BLaER1 treated with 17β-estradiol and CSF1 and Interleukin-3, amounts not matched to agents 10 nM and 100 nM (cell line): Measurements from ENCODE around the gene DCST2.
A peak's percentile ranks its signal among the peaks of the same experiment; 100 is the strongest.

Experiments used
- H3K27ac ChIP-seq, 11 experiments: shearing (Covaris generic); formaldehyde crosslinking; 2 replicates each; pipeline ENCODE4 v1.8.1; 2022
- H3K27me3 ChIP-seq, 11 experiments: shearing (Covaris generic); formaldehyde crosslinking; 2 replicates each; pipeline ENCODE4 v1.8.1; 2022
- H3K36me3 ChIP-seq, 11 experiments: shearing (Covaris generic); formaldehyde crosslinking; 2 replicates each; pipeline ENCODE4 v1.8.1; 2022
- H3K4me1 ChIP-seq, 10 experiments: shearing (Covaris generic); formaldehyde crosslinking; 2 replicates each; pipeline ENCODE4 v1.8.1; 2022
- H3K4me2 ChIP-seq, 11 experiments: shearing (Covaris generic); formaldehyde crosslinking; 2 replicates each; pipeline ENCODE4 v1.8.1; 2022
- H3K4me3 ChIP-seq, 10 experiments: shearing (Covaris generic); formaldehyde crosslinking; 2 replicates each; pipeline ENCODE4 v1.8.1; 2022
- H3K9ac ChIP-seq, 11 experiments: shearing (Covaris generic); formaldehyde crosslinking; 2 replicates each; pipeline ENCODE4 v1.8.1; 2022
- H3K9me3 ChIP-seq, 11 experiments: shearing (Covaris generic); formaldehyde crosslinking; replicated peaks in 1 of 11; 2 replicates each; pipeline ENCODE4 v1.8.1; 2022
- H4K20me1 ChIP-seq, 11 experiments: shearing (Covaris generic); formaldehyde crosslinking; 2 replicates each; pipeline ENCODE4 v1.8.1; 2022
- Cebpa-rat ChIP-seq, 11 experiments: shearing (Covaris generic); IDR thresholded peaks; 2 replicates each; pipeline ENCODE4 v1.8.1; 2022

Gene DCST2

DNA sequence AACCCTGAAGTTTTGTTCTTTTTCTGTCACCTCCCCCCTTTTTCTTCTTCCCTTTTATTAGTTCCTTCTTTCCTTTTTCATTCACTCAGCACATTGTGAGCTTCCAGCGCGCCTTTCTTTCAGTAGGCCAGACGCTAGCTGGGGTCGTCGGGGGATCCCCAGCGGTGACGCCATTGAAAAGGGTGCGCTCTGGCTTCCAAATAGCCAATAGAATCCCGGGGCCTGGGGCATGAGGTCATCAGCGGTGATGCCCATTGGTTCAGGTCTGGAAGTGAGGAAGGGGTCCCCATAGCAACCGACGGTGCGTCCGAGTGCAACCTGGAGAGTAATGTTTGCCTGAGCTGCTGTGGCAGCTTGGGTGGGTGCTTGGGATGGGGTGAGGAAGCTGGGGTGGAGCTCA is 38.1 kb upstream of the DCST2 start:
- peak overlapping the region in 6 of 10 experiments; percentile 49 to 66 (median 56); a peak in 9 of 20 replicates for H3K4me3 ChIP-seq
- peaks cover 7 to 29% (median 23%) of the 10 kb centered on the region in 11 experiments; a peak in 18 of 22 replicates for H3K36me3 ChIP-seq
- peak overlapping the region; percentile 67 to 79 (median 75); a peak in 21 of 22 replicates for H3K9ac ChIP-seq
- H3K27me3 ChIP-seq = no peaks in the 10 kb centered on the region
- H3K9me3 ChIP-seq = no peaks in the 10 kb centered on the region
- H3K4me2 ChIP-seq = peak overlapping the region; percentile 93 to 100 (median 98)
- TF ChIP-seq Cebpa-rat (IDR thresholded peaks at IDR 0.05) = no peak
- H3K4me1 ChIP-seq = peaks cover 95 to 100% (median 99%) of the 10 kb centered on the region in 10 experiments
- H3K27ac ChIP-seq = peak overlapping the region; percentile 52 to 89 (median 78); a peak in 20 of 22 replicates
- H4K20me1 ChIP-seq = peaks cover 0 to 27% (median 14%) of the 10 kb centered on the region in 11 experiments; a peak in 14 of 22 replicates

DNA sequence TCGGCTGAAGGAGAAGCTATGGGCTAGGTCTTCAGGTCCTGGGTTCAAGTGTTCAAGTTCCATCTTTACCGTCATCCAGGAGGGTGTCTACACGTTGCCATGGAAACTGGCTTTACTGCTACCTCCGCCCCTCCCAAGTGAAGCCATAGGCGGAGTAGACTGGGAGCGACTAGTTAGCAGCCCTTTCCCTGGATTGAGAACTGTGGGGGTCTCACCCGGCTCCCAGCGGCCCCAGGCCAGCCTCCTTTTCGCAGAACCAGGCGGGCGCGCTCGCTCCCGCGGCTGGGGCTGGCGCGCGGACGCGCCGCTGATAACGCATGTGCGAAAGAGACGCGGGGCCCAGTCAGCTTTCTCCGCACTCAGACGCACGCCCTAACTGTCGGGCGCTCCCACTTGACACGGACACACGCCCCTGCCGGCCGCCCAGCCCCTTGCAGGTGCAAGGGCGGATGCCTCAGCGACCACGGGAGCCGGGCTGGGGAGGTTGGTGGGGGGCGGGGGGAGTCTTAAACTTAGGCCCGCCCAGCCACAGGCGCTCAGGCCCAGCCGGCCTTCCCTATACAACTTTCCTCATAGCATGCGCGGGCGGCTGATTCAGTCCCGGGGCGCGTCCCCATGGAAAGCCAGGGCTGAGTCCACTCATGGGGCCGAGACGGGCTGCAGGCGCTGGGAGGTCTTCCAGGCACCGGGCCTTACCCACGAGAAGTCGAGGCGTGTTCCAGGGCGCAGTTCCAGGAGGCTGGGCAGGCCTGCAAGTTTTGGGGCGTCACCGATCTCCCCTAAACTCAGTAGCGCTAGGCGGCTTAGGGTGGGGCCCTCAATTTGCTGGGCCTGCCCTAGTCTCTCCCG is 37.4 kb upstream of the DCST2 start:
- Histone ChIP-seq H3K9me3 (no peaks in the 10 kb centered on the region), H3K4me1 (peaks cover 96 to 100% (median 99%) of the 10 kb centered on the region in 10 experiments), H3K4me2 (peak overlapping the region; percentile 93 to 100 (median 98)), H3K4me3 (peak overlapping the region; percentile 32 to 66 (median 53)), H3K36me3 (peaks cover 8 to 35% (median 28%) of the 10 kb centered on the region in 11 experiments; a peak in 18 of 22 replicates), H3K27ac (peak overlapping the region; percentile 52 to 89 (median 78); a peak in 21 of 22 replicates), H3K27me3 (no peaks in the 10 kb centered on the region), H4K20me1 (peaks cover 0 to 34% (median 22%) of the 10 kb centered on the region in 11 experiments; a peak in 15 of 22 replicates), H3K9ac (peak overlapping the region; percentile 67 to 79 (median 75))
- no peak for TF ChIP-seq Cebpa-rat (IDR thresholded peaks at IDR 0.05)

DNA sequence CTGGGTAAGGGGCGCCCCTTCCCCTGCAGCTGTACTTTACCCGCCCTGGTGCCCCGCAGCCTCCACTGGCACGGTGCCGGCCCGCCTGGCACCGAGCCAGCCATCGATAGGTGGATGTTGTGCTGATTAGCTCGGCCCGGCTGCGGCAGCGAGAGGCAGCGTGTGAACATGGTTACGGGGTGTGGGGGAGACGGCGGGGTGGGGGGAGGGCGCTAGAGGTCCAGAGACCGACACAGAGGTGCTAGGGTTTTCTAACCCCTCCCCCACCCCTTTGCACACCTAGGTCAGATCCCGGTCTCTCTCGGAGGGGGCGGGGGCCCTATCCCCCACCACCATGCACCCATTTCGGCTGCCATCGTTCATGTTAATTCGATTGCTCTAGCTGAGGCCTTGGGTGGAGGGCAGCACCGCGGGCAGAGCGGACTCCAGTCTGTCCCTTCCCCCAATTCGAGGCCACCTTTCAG is 36.6 kb upstream of the DCST2 start:
- H3K27ac ChIP-seq = peak overlapping the region; percentile 11 to 89 (median 78); a peak in 20 of 22 replicates
- peak overlapping the region; percentile 67 to 79 (median 75) for H3K9ac ChIP-seq
- peak overlapping the region; percentile 93 to 100 (median 98) for H3K4me2 ChIP-seq
- TF ChIP-seq Cebpa-rat (IDR thresholded peaks at IDR 0.05) = no peak
- peaks cover 92 to 98% (median 97%) of the 10 kb centered on the region in 10 experiments for H3K4me1 ChIP-seq
- peaks cover 8 to 35% (median 28%) of the 10 kb centered on the region in 11 experiments; a peak in 18 of 22 replicates for H3K36me3 ChIP-seq
- H3K9me3 ChIP-seq = no peaks in the 10 kb centered on the region
- peaks cover 0 to 39% (median 25%) of the 10 kb centered on the region in 11 experiments; a peak in 17 of 22 replicates for H4K20me1 ChIP-seq
- peak overlapping the region; percentile 32 to 66 (median 53); a peak in 19 of 20 replicates for H3K4me3 ChIP-seq
- H3K27me3 ChIP-seq = no peaks in the 10 kb centered on the region

DNA sequence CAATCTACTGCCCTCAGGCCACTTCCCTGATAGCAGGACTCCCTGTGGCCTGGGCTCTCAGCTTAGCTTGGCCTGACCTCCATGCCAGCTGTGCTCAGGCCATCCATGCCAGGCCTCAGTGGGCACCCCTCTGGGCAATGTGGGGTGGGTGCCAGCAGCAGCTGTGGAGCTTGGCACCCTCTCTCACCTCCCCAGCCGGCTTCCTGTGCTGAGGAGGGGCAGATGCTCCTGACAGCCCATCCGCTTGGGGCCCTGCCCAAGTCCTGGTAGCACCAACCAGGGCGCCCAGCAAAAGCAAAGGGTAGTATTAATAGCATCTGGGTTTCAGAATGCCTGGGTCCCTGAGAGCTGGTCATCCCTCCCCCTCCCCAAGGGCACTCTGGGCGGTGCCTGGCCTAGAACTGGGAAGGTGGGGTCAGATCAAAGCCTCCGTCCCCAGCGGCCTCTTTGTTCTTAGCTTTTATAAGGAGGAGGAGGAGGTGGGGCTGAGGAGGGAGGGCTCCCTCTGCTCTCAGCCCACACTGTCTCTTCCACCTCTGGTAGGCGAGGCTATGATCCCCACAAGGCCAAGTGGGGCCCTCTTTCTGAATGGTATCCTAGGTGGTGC is 36.1 kb upstream of the DCST2 start:
- H3K9ac ChIP-seq = peak overlapping the region; percentile 9 to 79 (median 72); a peak in 18 of 22 replicates
- H3K27ac ChIP-seq = peak overlapping the region in 9 of 11 experiments; percentile 39 to 89 (median 64); a peak in 17 of 22 replicates
- H3K9me3 ChIP-seq = no peaks in the 10 kb centered on the region
- peaks cover 0 to 44% (median 26%) of the 10 kb centered on the region in 11 experiments; a peak in 17 of 22 replicates for H4K20me1 ChIP-seq
- peaks cover 92 to 98% (median 97%) of the 10 kb centered on the region in 10 experiments for H3K4me1 ChIP-seq
- no peaks in the 10 kb centered on the region for H3K27me3 ChIP-seq
- peak overlapping the region in 3 of 10 experiments; percentile 19 to 57 (median 42); a peak in 5 of 20 replicates for H3K4me3 ChIP-seq
- peak overlapping the region; percentile 93 to 100 (median 98) for H3K4me2 ChIP-seq
- peaks cover 8 to 35% (median 28%) of the 10 kb centered on the region in 11 experiments; a peak in 18 of 22 replicates for H3K36me3 ChIP-seq
- TF ChIP-seq Cebpa-rat (IDR thresholded peaks at IDR 0.05) = no peak

DNA sequence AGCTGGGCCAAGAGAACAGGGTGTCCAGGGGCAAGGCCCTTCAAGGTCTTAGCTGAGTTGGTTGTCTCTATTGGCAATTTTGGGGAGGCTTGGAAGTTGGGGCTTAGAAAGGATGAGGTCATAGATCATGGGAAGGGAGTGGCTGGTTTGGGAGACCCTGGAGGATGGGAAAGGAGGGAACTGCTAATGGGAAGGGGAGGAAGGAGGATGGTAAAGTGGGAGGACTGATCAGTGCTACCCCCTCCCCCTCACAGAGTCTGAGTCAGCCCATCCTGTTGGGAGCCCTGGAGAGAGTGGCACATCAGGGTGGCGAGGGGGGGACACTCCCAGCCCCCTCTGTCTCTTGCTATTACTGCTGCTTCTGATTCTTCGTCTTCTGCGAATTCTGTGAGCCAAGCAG is 35.0 kb upstream of the DCST2 start:
- peak overlapping the region in 7 of 11 experiments; percentile 17 to 89 (median 74); a peak in 7 of 22 replicates for H3K27ac ChIP-seq
- peak overlapping the region in 10 of 11 experiments; percentile 18 to 79 (median 73); a peak in 11 of 22 replicates for H3K9ac ChIP-seq
- no peaks in the 10 kb centered on the region for H3K27me3 ChIP-seq
- peaks cover 86 to 94% (median 92%) of the 10 kb centered on the region in 10 experiments for H3K4me1 ChIP-seq
- H3K4me2 ChIP-seq = peak overlapping the region; percentile 93 to 100 (median 98)
- H4K20me1 ChIP-seq = peaks cover 0 to 48% (median 31%) of the 10 kb centered on the region in 11 experiments; a peak in 17 of 22 replicates
- peaks cover 8 to 35% (median 28%) of the 10 kb centered on the region in 11 experiments; a peak in 18 of 22 replicates for H3K36me3 ChIP-seq
- H3K9me3 ChIP-seq = no peaks in the 10 kb centered on the region
- TF ChIP-seq Cebpa-rat (IDR thresholded peaks at IDR 0.05) = no peak
- H3K4me3 ChIP-seq = peak overlapping the region in 1 of 10 experiments; percentile 33; a peak in 2 of 20 replicates

DNA sequence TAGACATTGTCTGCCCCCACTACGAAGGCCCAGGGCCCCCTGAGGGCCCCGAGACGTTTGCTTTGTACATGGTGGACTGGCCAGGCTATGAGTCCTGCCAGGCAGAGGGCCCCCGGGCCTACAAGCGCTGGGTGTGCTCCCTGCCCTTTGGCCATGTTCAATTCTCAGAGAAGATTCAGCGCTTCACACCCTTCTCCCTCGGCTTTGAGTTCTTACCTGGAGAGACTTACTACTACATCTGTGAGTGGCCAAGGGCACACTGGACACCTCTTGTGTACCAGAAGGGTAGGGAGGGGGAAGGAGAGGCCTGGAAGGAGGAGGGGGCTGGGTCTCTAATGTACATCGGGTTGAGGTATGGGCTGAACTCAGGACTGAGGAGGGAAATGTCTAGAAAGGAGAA is 33.2 kb upstream of the DCST2 start:
- no peak overlapping the region for H3K4me3 ChIP-seq
- peak overlapping the region in 8 of 11 experiments; percentile 24 to 54 (median 40); a peak in 11 of 22 replicates for H3K9ac ChIP-seq
- peak overlapping the region in 4 of 11 experiments; percentile 3 to 45 (median 24); a peak in 5 of 22 replicates for H3K27ac ChIP-seq
- no peak for TF ChIP-seq Cebpa-rat (IDR thresholded peaks at IDR 0.05)
- peaks cover 82 to 92% (median 89%) of the 10 kb centered on the region in 10 experiments for H3K4me1 ChIP-seq
- no peaks in the 10 kb centered on the region for H3K9me3 ChIP-seq
- H3K36me3 ChIP-seq = peaks cover 8 to 35% (median 28%) of the 10 kb centered on the region in 11 experiments; a peak in 18 of 22 replicates
- peak overlapping the region; percentile 55 to 100 (median 67) for H3K4me2 ChIP-seq
- peaks cover 6 to 63% (median 42%) of the 10 kb centered on the region in 11 experiments; a peak in 20 of 22 replicates for H4K20me1 ChIP-seq
- H3K27me3 ChIP-seq = no peaks in the 10 kb centered on the region

DNA sequence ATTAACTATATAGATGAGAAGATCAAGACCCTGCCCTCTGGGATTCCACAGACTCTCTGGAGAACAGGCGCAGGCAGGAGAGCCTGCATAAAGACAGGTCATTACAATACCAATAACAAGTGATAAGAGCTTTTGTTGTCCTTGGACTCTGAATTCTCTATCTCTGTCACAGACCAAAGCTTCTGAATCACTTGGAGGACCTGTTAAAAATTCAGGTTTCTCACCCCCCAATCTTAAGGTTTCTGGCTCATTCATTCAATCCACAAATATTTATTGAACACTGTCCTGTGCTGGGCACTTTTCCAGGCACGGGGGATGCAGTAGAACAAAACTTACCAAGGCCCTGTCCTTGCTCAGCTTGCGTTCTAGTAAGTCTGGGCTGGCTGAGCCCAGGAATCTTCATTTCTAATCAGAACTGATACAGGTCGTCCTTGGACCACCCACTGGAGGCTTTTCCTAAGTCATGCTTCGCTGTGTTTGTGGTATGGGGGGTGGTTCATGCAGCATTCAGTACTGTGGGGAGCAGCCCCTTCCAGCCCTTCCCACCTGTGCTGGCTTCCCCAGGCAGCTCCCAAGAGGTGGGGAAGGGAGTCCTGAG is 31.4 kb upstream of the DCST2 start:
- Histone ChIP-seq H3K4me2 (peak overlapping the region; percentile 91 to 100 (median 99)), H3K4me1 (peaks cover 76 to 83% (median 80%) of the 10 kb centered on the region in 10 experiments), H3K36me3 (peaks cover 13 to 49% (median 40%) of the 10 kb centered on the region in 11 experiments; a peak in 21 of 22 replicates), H3K27ac (peak overlapping the region in 1 of 11 experiments; percentile 16; a peak in 1 of 22 replicates), H3K27me3 (no peaks in the 10 kb centered on the region), H3K4me3 (peak overlapping the region; percentile 74 to 94 (median 83); a peak in 19 of 20 replicates), H3K9me3 (no peaks in the 10 kb centered on the region), H4K20me1 (peaks cover 15 to 80% (median 54%) of the 10 kb centered on the region in 11 experiments; a peak in 21 of 22 replicates), H3K9ac (peak overlapping the region; percentile 12 to 90 (median 85); a peak in 19 of 22 replicates)
- TF ChIP-seq Cebpa-rat (IDR thresholded peaks at IDR 0.05) = no peak
